Thyroid gland (tissue), 4 donors: Measurements from ENCODE around the gene COX7B. TPM values are rescaled to one million over a fixed set of nuclear protein-coding genes. Genes with fewer than 3 reads are reported as not detected.

Experiments used
- DNase-seq, 2 donors: peaks; one replicate each; pipeline ENCODE4 v3.0.0-alpha.2; 2019
- H3K27ac ChIP-seq, 3 donors: fragments of 200-600 bp; sonication (generic); 1 replicate in 2 of 3; 2 replicates in 1 of 3; pipeline ENCODE4 v1.5.1; 2016 to 2019; ENCODE audit warnings: mild to moderate bottlenecking in 1 of 3, moderate library complexity in 1 of 3
- H3K27me3 ChIP-seq: fragments of 200-600 bp; sonication (generic); one replicate; pipeline ENCODE4 v1.5.1; 2019
- H3K36me3 ChIP-seq, 2 donors: fragments of 200-600 bp; sonication (generic); one replicate each; pipeline ENCODE4 v1.5.1; 2016 to 2019
- H3K4me1 ChIP-seq, 2 donors: fragments of 200-600 bp; sonication (generic); one replicate each; pipeline ENCODE4 v1.5.1; 2017 to 2019
- H3K4me3 ChIP-seq, 3 donors: fragments of 200-600 bp; sonication (generic); replicated peaks in 1 of 3; 1 replicate in 2 of 3; 2 replicates in 1 of 3; pipeline ENCODE4 v1.5.1; 2016; ENCODE audit warnings: mild to moderate bottlenecking in 1 of 3
- H3K9me3 ChIP-seq: fragments of 200-600 bp; sonication (generic); one replicate; pipeline ENCODE4 v1.5.1; 2017
- CTCF ChIP-seq, 6 experiments: fragments of 200-600 bp in 3 of 6; fragments of 450-650 bp in 3 of 6; sonication (generic) in 3 of 6; IDR thresholded peaks; one replicate each; pipeline ENCODE4 v1.5.1; 2016 to 2019; ENCODE audit warnings: antibody characterized with exemption in 6 of 6, mild to moderate bottlenecking in 2 of 6, inconsistent platforms in 1 of 6, moderate library complexity in 1 of 6
- POLR2A ChIP-seq, 2 donors: fragments of 450-650 bp; IDR thresholded peaks; one replicate each; pipeline ENCODE4 v1.6.1; 2017; ENCODE audit warnings: antibody characterized with exemption in 2 of 2, mild to moderate bottlenecking in 2 of 2, moderate library complexity in 1 of 2
- WGBS, 2 donors: methylation state at CpG; one replicate each; pipeline ENCODE4 v1.1.5; 2017; 5-methylcytosine and 5-hydroxymethylcytosine counted together
- intact Hi-C: fragments of 100-400 bp; cut with DNase I; formaldehyde crosslinking; loops from one replicate; pipeline ENCODE4 v1.15.1; 2023
- small RNA-seq: library from RNA; depleted of rRNA; stranded (forward); fragments of <200 nt; gene quantifications from one replicate; pipeline ENCODE3, GENCODE V24; 2016
- total RNA-seq, 4 donors: library from RNA; depleted of rRNA; stranded (reverse); fragments of >200 nt; gene quantifications; one replicate each; pipeline ENCODE4 v1.2.3, GENCODE V29; 2016

Gene COX7B
- total RNA-seq, 4 donors from 2014 or later, result 283 to 627 (median 563) TPM

DNA sequence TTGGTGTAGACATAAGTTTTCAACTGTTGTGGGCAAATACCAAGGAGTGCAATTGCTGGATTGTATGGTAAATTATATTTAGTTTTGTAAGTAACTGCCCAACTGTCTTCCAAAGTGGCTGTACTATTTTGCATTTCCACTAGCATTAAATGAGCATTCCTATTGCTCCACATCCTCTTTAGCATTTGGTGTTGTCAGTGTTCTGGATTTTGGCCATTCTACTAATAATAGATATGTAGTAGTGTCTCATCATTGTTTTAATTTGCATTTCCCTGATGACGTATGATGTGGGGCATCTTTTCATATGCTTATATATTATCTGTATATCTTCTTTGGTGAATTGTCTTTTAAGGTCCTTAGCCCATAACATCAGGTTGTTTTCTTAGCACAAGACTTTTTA lies 52.9 kb downstream of the COX7B start:
- intact Hi-C loops, result no loop called here
- WGBS, 2 donors, result 90 to 95% methylated on average over 1 of the region's 1 CpG
- Histone ChIP-seq H3K4me1 (peaks cover 0 to 8% of the 10 kb centered on the region in 2 donors), H3K4me3 (no peak overlapping the region), H3K27ac (no peak overlapping the region), H3K36me3 (no peaks in the 10 kb centered on the region), H3K9me3 (no peaks in the 10 kb centered on the region), H3K27me3 (no peaks in the 10 kb centered on the region)
- TF ChIP-seq POLR2A (IDR thresholded peaks at IDR 0.05), result no peak
- no peak for TF ChIP-seq CTCF (IDR thresholded peaks at IDR 0.05)
- DNase-seq, result no peak

- TF ChIP-seq CTCF (IDR thresholded peaks at IDR 0.05) (no peak), POLR2A (IDR thresholded peaks at IDR 0.05) (no peak)
- intact Hi-C loops, result no loop called here
- Histone ChIP-seq H3K4me1 (peaks cover 0 to 8% of the 10 kb centered on the region in 2 donors), H3K27me3 (no peaks in the 10 kb centered on the region), H3K9me3 (no peaks in the 10 kb centered on the region), H3K27ac (no peak overlapping the region), H3K36me3 (no peaks in the 10 kb centered on the region), H3K4me3 (no peak overlapping the region)
- WGBS, 2 donors, result 67 to 78% methylated on average over 1 of the region's 1 CpG
- DNase-seq, result no peak
Measured at GRCh38 chrX:77953302-77953701, 54.0 kb downstream of the COX7B start.

DNA sequence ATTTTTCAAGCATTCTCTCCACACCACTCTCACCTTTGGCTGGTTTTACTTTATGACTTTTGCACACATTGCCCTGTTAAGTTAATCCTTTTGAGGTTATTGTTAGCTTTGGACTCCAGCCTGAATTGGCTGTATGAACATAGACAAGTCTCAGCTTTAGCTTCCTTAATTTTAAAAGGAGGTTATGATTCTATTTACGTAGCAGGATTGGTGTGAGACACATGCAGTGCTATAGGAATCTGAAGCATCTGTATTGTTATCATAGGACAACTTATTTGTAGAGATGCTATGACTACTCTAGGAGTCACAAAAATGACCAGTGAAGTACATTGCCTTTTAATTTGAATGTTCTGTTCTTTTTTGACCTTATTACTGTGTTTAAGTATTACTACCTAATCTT lies 54.4 kb downstream of the COX7B start:
- 63 to 82% methylated on average over 1 of the region's 1 CpG for WGBS, 2 donors
- Histone ChIP-seq H3K36me3 (no peaks in the 10 kb centered on the region), H3K27ac (no peak overlapping the region), H3K4me3 (no peak overlapping the region), H3K27me3 (no peaks in the 10 kb centered on the region), H3K4me1 (peaks cover 0 to 8% of the 10 kb centered on the region in 2 donors), H3K9me3 (no peaks in the 10 kb centered on the region)
- TF ChIP-seq CTCF (IDR thresholded peaks at IDR 0.05), result no peak
- TF ChIP-seq POLR2A (IDR thresholded peaks at IDR 0.05), result no peak
- no peak for DNase-seq
- intact Hi-C loops, result no loop called here

Small RNA genes lying within 50 kb of the gene (small RNA-seq; reads per million reads assigned to genes)
- gene RN7SL460P, result not detected

Other genes starting within 250 kb of the COX7B start
- 100 to 1,000 TPM in 3 of 4 donors, 10 to 100 TPM in 1; 96.2 to 211 (median 131) TPM for gene ATRX, start 113.3 kb upstream of the COX7B start, total RNA-seq
- 100 to 1,000 TPM in 3 of 4 donors, 10 to 100 TPM in 1; 85.1 to 156 (median 109) TPM for gene MAGT1, start 4.0 kb upstream of the COX7B start, total RNA-seq
- gene ATP7A, start 11.2 kb downstream of the COX7B start, total RNA-seq, result 10 to 100 TPM; 11.4 to 22.9 (median 14.4) TPM
- gene PGAM4, start 70.2 kb downstream of the COX7B start, total RNA-seq, result not detected
- 100 to 1,000 TPM; 110 to 252 (median 197) TPM for gene PGK1, start 204.8 kb downstream of the COX7B start, total RNA-seq
- gene TAF9B, start 240.2 kb downstream of the COX7B start, total RNA-seq, result 10 to 100 TPM; 23.0 to 35.2 (median 25.9) TPM